Measurements from ENCODE around the gene IRF3. TPM values are rescaled to one million over a fixed set of nuclear protein-coding genes. Genes with fewer than 3 reads are reported as not detected.
A peak's percentile ranks its signal among the peaks of the same experiment; 100 is the strongest.

IRF3 gene
- total RNA-seq, 1 experiment from 2014 or later, result 65.6 TPM

DNA sequence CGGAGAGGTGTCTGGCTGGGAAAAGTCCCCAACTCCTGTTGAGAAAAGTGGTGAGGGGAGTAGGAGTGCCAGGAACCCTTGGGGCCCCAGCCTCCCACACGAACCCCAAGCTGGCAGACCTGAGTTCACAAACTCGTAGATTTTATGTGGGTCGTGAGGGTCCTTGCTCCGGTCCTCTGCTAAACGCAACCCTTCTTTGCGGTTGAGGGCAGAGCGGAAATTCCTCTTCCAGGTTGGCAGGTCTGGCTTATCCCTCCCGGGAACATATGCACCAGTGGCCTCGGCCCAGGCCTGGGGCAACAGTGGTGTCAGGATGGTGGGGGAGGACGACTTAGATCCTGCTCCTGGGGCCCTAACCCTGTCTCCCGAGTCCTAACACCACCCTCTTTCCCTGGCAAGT, 2.4 kb downstream of the IRF3 start:
- Mint-ChIP-seq H3K27ac (ENCODE audit: low read depth, unreplicated experiment) (no peak overlapping the region), H3K4me1 (ENCODE audit: insufficient read depth, unreplicated experiment) (peaks cover 17% of the 10 kb centered on the region), H3K4me3 (ENCODE audit: unreplicated experiment) (peak overlapping the region; percentile 91), H3K36me3 (ENCODE audit: insufficient read depth, unreplicated experiment) (peaks cover 37% of the 10 kb centered on the region), H3K9me3 (ENCODE audit: unreplicated experiment) (no peaks in the 10 kb centered on the region), H3K27me3 (ENCODE audit: insufficient read depth, unreplicated experiment) (no peaks in the 10 kb centered on the region)
- no TSS peak for BruUV-seq (replicated peaks)
- TF ChIP-seq, protein P1, sequence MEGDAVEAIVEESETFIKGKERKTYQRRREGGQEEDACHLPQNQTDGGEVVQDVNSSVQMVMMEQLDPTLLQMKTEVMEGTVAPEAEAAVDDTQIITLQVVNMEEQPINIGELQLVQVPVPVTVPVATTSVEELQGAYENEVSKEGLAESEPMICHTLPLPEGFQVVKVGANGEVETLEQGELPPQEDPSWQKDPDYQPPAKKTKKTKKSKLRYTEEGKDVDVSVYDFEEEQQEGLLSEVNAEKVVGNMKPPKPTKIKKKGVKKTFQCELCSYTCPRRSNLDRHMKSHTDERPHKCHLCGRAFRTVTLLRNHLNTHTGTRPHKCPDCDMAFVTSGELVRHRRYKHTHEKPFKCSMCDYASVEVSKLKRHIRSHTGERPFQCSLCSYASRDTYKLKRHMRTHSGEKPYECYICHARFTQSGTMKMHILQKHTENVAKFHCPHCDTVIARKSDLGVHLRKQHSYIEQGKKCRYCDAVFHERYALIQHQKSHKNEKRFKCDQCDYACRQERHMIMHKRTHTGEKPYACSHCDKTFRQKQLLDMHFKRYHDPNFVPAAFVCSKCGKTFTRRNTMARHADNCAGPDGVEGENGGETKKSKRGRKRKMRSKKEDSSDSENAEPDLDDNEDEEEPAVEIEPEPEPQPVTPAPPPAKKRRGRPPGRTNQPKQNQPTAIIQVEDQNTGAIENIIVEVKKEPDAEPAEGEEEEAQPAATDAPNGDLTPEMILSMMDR (IDR thresholded peaks at IDR 0.05; ENCODE audit: unreplicated experiment), result no peak
- intact Hi-C loops (cut with micrococcal nuclease), result no loop called here
- DNase-seq (ENCODE audit: unreplicated experiment), result no peak
- ChIA-PET POLR2A (interaction anchor here (0.7 to 11.4 kb wide), 8 partner anchors 8 to 385 kb away, joined by 3 to 167 read pairs (median 8); partner anchors contain the start of genes PRMT1, RRAS and SCAF1), CTCF (no interaction called here)

DNA sequence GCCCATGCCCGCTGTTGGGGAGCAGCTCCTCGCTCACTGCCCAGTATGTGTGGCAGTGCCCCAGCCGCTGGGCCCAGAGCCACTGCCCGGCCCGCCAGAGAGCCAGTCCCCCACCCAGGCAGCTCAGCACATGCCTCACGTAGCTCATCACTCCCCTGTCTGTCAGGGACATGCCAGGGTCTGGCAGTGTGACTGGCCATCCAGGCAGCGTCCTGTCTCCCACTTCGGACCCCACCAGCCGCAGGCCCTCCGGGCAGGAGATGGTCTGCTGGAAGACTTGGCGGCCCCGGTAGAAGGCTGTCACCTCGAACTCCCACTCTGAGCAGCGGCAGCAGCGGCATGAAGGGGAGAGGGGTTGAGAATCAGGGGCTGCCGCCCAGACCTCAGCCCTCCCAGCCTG, 3.6 kb downstream of the IRF3 start:
- POLR2A ChIA-PET, result interaction anchor here (2.0 to 11.4 kb wide), 2 partner anchors 14 to 20 kb away, joined by 7 to 167 read pairs; partner anchors contain the start of genes RRAS and SCAF1
- Mint-ChIP-seq H3K27me3 (ENCODE audit: insufficient read depth, unreplicated experiment) (no peaks in the 10 kb centered on the region), H3K9me3 (ENCODE audit: unreplicated experiment) (no peaks in the 10 kb centered on the region), H3K4me1 (ENCODE audit: insufficient read depth, unreplicated experiment) (peaks cover 14% of the 10 kb centered on the region), H3K27ac (ENCODE audit: low read depth, unreplicated experiment) (no peak overlapping the region), H3K4me3 (ENCODE audit: unreplicated experiment) (no peak overlapping the region), H3K36me3 (ENCODE audit: insufficient read depth, unreplicated experiment) (peaks cover 37% of the 10 kb centered on the region)
- no peak for DNase-seq (ENCODE audit: unreplicated experiment)
- intact Hi-C loops (cut with micrococcal nuclease), result no loop called here
- CTCF ChIA-PET, result no interaction called here
- TF ChIP-seq, protein P1 (IDR thresholded peaks at IDR 0.05; ENCODE audit: unreplicated experiment), result no peak
- TSS peak; percentile 21 for BruUV-seq (replicated peaks)

DNA sequence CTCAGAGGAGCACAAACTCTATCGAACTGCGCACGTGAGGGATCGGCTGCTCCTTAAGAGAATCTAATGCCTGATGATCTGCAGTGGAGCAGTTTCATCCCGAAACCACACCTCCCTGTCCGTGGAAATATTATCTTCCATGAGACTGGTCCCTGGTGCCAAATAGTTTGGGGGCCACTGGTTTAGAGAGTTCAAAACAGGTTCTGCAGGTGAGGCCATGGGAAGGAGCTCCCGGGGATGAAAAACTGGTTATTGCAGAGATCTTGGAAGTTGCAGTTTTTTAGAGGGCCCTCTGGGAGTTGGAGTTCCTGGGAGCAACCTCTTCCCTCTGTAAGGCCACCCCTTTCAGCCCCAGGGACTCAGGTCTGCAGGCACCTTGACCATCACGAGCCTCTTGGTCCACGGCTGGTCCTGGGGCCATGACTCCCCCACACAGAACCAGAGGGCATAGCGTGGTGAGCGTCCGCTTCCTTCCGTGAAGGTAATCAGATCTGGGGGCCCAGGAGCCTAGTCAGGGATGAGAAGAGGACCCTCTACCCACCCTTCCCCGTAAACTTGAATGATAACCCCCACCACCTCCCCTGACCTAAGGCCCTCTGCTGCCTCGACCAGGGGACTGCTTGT, 5.2 kb downstream of the IRF3 start:
- H3K4me1 Mint-ChIP-seq (ENCODE audit: insufficient read depth, unreplicated experiment), result peaks cover 6% of the 10 kb centered on the region
- H3K9me3 Mint-ChIP-seq (ENCODE audit: unreplicated experiment), result no peaks in the 10 kb centered on the region
- TF ChIP-seq, protein P1 (IDR thresholded peaks at IDR 0.05; ENCODE audit: unreplicated experiment), result no peak
- peaks cover 42% of the 10 kb centered on the region for H3K36me3 Mint-ChIP-seq (ENCODE audit: insufficient read depth, unreplicated experiment)
- CTCF ChIA-PET, result interaction anchor here (0.7 to 1.1 kb wide), 5 partner anchors 12 to 372 kb away, joined by 3 to 4 read pairs (median 3); no protein-coding TSS in a partner anchor
- H3K27me3 Mint-ChIP-seq (ENCODE audit: insufficient read depth, unreplicated experiment), result no peaks in the 10 kb centered on the region
- no TSS peak for BruUV-seq (replicated peaks)
- no peak overlapping the region for H3K4me3 Mint-ChIP-seq (ENCODE audit: unreplicated experiment)
- intact Hi-C loops (cut with micrococcal nuclease), result no loop called here
- DNase-seq (ENCODE audit: unreplicated experiment), result no peak
- POLR2A ChIA-PET, result interaction anchor here (0.9 to 11.4 kb wide), 3 partner anchors 12 to 171 kb away, joined by 3 to 167 read pairs (median 3); partner anchors contain the start of genes RRAS and SCAF1
- H3K27ac Mint-ChIP-seq (ENCODE audit: low read depth, unreplicated experiment), result peak overlapping the region; percentile 27

DNA sequence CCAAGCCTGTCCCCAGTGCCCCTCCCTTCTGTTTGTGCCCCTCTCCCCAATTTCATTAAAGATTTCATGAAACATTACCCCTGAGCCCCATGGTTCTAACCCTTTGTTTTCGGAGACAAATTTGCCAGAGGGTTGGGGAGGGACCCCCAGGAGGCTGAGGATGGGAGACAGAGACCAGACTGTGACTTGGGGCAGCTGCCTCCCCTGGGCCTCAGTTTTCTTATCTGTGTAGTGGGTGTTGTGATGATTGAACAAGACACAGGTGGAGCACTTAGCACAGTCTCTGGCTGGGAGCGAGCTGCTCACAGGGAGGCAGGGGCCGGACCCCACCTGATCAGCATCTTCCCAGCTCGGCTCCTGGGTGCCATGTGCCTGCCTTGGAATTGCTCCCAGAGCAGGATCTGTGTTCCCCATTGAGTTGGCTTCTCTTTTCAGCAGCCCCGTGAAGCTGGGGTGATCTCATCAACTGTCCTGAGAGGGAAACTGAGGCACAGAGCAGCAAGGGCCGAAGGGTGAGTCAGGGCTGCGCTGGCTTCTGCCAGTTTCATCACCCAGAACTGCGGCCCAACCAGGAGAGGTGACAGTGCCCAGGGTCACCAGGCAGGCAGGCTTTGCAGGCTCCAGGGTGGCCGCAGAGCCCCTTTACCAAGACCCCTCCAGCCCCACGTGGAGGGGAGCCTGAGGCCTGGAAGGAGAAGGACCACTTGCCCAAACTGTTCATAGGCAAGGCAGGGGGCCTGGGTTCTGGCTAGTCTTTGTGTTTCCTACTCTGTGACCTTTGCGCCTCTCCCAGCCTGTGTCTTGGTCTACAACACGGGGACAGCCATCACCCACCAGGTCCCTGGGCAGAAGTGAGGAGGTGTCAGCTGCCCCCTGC, 6.9 kb downstream of the IRF3 start:
- Mint-ChIP-seq H3K27ac (ENCODE audit: low read depth, unreplicated experiment) (no peak overlapping the region), H3K27me3 (ENCODE audit: insufficient read depth, unreplicated experiment) (no peaks in the 10 kb centered on the region), H3K36me3 (ENCODE audit: insufficient read depth, unreplicated experiment) (peaks cover 58% of the 10 kb centered on the region), H3K4me1 (ENCODE audit: insufficient read depth, unreplicated experiment) (no peaks in the 10 kb centered on the region), H3K9me3 (ENCODE audit: unreplicated experiment) (no peaks in the 10 kb centered on the region), H3K4me3 (ENCODE audit: unreplicated experiment) (no peak overlapping the region)
- DNase-seq (ENCODE audit: unreplicated experiment), result no peak
- ChIA-PET CTCF (interaction anchor here (1.0 kb wide), 1 partner anchor 89 kb away, joined by 4 read pairs; no protein-coding TSS in a partner anchor), POLR2A (interaction anchor here (11.4 kb wide), 1 partner anchor 17 kb away, joined by 167 read pairs; the partner anchor contains the start of genes RRAS and SCAF1)
- BruUV-seq (replicated peaks), result no TSS peak
- intact Hi-C loops (cut with micrococcal nuclease), result no loop called here
- TF ChIP-seq, protein P1 (IDR thresholded peaks at IDR 0.05; ENCODE audit: unreplicated experiment), result no peak
